GM19239 (cell line): ENCODE results near the gene RBP5.

ENCODE experiments used
- DNase-seq: peaks from one replicate; pipeline ENCODE4 v3.0.0; 2011; ENCODE audit warnings: low spot score; ENCODE audit not compliant: insufficient read length
- FAIRE-seq: peaks from 2 replicates; lab custom pipeline; 2011; peaks lifted over from hg19 to GRCh38; lab: Jason Lieb, UNC

RBP5 gene

GRCh38 chr12:7106082-7106481 is 22.6 kb downstream of the RBP5 start:
- DNase-seq, result no peak
- no peak for FAIRE-seq

DNA sequence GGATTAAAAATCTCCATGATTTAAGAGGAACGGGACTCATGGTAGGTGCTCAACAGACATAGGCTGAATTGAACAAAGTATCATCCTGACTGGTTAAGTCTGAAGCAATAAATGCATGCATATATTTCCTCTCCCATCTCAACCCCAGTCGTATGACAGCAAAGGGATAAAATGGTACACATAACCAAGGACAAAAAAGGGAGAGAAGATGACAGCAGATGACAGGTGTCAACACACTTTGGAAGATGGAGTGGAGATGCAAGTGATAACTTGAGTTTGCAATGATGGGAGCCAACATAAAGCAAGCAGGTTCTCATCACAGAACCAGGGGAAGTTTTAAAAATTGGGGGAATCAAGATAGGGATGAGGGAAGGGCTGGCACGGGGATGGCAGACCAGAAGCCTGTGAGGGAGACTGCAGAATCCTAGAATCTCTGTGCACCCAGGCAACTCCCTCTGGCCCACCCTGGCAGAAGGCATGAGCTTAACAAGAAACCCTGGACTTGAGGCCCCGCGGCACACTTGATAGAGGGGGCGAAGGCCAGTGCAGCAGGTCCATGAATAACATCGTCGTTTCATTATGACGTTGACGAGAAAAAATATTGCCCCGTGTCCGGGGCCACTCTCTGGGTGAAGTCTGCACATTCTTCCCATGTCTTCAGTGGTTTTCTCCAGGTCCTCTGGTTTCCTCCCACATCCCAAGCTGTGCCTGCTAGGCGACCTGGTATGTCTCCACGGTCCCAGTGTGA is 24.7 kb downstream of the RBP5 start:
- no peak for DNase-seq
- FAIRE-seq, result no peak

DNA sequence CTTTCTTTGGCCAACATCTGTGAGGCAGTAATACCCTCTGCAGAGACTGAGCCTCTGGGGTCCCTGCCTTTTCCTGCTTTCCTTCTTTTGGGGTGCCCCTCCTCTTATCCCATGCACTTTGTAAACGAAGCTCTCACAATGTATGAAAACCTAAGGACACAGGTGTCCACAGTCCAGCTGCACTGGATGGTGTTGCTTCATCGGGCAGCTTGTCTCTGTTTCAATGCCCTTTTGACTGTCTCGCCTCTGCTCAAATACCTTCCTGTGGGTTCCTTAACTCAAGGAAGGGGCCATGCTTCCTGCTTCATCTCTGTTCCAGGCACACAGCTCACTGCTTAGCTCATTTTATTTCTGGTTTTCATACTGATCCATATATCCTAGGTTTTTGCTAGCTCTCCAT is 26.1 kb downstream of the RBP5 start:
- no peak for DNase-seq
- no peak for FAIRE-seq

- no peak for DNase-seq
- FAIRE-seq, result no peak
These were observed 27.0 kb downstream of the RBP5 start for GRCh38 chr12:7101694-7102131.

DNA sequence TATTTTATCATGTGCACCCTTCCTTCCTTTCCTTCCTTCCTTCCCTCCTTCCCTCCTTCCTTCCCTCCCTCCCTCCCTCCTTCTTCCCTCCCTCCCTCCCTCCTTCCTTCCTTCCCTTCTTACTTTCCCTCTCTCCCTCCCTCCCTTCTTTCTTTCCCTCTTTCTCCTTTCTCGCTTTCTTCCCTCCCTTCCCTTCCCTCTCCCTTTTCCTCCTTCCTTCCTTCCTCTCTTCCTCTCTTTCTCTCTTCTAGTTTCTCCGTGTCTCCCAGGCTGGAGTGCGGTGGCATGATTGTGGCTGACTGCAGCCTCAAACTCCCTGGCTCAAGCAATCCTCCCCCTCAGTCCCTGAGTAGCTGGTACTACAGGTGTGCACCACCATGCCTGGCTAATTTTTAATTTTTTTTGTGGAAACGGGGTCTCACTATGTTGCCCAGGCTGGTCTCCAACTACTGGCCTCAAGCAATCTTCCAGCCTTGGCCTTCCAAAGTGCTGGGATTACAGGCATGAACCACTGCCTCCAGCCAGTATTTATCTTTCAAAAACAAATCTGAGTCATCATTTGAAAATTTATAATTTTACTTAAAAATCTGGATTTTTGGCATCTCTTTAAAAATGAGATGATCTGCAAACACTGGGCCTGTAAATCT is 27.5 kb downstream of the RBP5 start:
- FAIRE-seq, result no peak

DNA sequence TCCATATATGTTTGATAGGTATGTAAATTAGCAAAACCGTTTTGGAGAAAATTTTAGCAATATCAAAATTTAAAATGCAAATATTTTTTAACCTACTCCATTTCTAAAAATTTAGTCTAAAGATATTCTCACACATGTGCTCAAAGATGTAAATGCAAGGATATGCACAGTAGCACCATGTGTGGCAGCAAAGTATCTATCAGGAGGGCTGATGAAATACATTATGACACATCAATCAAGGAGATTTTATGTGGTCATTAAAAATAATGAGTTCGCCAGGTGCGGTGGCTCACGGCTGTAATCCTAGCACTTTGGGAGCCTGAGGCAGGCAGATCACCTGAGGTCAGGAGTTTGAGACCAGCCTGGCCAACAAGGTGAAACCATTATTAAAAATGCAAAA is 28.4 kb downstream of the RBP5 start:
- DNase-seq (no peak), FAIRE-seq (no peak)

More for the DNA sequence above, 27.5 kb downstream of the RBP5 start:
- no peak for DNase-seq

- FAIRE-seq (no peak), DNase-seq (no peak)
These were observed 29.2 kb downstream of the RBP5 start for GRCh38 chr12:7099290-7099996.

DNA sequence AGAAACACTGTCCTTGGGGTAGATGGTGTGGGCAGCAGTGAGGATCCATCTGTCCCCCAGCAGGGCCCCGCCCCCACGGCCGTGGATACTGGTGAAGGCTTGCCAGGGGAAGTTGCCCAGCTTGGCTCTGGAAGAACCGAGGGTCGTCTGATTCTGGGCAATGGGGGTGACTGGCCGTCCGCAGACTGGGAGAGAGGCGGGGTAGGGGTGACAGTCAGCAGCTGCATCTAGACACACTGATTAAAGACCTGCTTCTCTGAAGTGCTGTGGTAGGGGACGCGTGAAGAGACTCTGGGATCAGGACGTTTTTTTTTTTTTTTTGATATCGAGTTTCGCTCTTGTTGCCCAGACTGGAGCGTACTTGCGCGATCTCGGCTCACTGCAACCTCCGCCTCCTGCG is 31.7 kb downstream of the RBP5 start:
- FAIRE-seq (no peak), DNase-seq (no peak)

- no peak for FAIRE-seq
- no peak for DNase-seq
These were observed 32.4 kb downstream of the RBP5 start for GRCh38 chr12:7096006-7096932.

GRCh38 chr12:7093892-7094291 is 34.8 kb downstream of the RBP5 start:
- DNase-seq (no peak), FAIRE-seq (no peak)

- FAIRE-seq (no peak), DNase-seq (no peak)
These were observed 35.2 kb downstream of the RBP5 start for GRCh38 chr12:7093486-7093885.

- no peak for DNase-seq
- no peak for FAIRE-seq
These were observed 35.7 kb downstream of the RBP5 start for GRCh38 chr12:7092986-7093460.

- DNase-seq (peak; percentile 64), FAIRE-seq (peak; percentile 86)
These were observed 36.3 kb downstream of the RBP5 start, which contains the start of gene C1R for GRCh38 chr12:7092229-7092985. Gene C1R (minus strand): TSS chr12:7092445. CDS start chr12:7092388, 57 bp downstream.

- no peak for DNase-seq
- FAIRE-seq, result no peak
These were observed 36.9 kb downstream of the RBP5 start for GRCh38 chr12:7091660-7092228.

- no peak for FAIRE-seq
- no peak for DNase-seq
These were observed 37.5 kb downstream of the RBP5 start for GRCh38 chr12:7091171-7091570.

DNA sequence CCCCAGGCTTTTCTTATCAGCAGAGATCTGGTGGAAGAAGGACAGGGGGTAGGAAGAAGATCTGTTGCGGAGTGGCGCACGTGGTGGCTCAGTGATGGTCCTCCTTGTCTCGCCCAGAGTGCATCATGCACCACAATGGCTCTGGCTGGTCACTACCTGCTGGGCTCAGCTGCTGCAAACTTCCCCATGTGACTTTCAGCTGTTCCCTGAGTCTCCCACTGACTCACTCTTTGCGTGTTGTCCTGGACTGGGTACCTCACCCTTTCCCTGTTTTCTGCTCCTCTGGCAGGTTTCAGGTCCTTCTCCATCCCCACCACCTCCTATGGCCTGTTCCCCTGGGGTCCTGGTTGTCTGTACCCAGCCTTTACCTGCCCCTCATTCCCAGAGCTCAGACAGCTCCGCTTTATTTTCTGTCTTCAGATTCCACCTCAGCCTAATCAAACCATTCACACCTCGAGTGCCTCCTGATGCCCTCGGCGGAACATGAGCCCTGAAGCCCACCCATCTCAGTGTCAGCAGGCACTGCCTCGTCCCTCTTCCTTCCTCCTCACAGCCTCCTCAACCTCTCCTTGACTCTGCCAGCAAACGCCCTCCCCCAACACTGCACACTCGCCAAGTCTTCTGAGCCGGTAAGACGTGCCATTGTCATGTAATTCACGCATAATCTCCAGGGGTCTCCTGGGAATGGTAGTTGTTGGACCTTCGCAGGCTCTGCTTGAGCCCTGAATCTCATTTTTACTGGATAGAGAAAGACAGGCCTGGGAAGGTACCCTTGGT is 38.3 kb downstream of the RBP5 start:
- DNase-seq (no peak), FAIRE-seq (no peak)

DNA sequence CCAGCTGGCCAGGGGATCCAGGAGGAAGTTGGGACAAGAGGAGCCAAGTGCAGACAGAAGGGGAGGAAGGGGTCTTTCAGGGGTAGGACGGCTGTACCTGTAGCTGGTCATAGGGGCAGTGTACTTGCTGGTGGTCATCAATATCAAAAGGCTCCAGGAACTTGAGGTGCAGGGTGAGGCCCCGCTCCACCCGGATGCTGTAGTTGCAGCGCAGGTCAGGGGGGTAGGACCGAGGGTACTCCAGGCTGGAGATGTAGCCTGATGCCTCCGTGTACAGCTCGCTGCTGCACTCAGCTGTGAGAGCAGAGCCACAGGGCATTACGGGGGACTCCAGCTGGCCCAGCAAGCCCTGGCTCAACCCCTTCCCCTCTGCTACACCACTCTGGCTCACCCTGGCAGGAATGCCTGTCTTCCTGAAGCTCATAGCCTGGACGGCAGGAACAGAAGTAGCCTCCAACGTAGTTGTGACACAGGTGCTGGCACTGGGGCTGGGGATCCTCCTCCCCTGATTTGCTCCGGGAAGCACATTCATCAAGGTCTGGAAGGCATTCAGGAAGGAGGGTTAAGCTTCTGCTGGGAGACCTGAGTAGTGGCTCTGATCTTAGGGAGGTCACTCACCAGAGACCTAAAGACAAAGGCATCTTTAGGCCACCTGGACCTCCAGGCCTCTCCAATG is 39.4 kb downstream of the RBP5 start:
- FAIRE-seq, result no peak
- no peak for DNase-seq

- FAIRE-seq, result no peak
- DNase-seq, result no peak
These were observed 45.6 kb downstream of the RBP5 start for GRCh38 chr12:7083125-7083524.
